ENCODE data around the gene ATP10D. TPM values are rescaled to one million over a fixed set of nuclear protein-coding genes. Genes with fewer than 3 reads are reported as not detected.

The ATP10D gene
- total and polyA plus RNA-seq, 9 of the 15 experiments (the other 6 are each of a cell fraction or from before 2014, with no cell fraction given) = 0.10 to 0.36 (median 0.19) TPM; not detected in 1

DNA sequence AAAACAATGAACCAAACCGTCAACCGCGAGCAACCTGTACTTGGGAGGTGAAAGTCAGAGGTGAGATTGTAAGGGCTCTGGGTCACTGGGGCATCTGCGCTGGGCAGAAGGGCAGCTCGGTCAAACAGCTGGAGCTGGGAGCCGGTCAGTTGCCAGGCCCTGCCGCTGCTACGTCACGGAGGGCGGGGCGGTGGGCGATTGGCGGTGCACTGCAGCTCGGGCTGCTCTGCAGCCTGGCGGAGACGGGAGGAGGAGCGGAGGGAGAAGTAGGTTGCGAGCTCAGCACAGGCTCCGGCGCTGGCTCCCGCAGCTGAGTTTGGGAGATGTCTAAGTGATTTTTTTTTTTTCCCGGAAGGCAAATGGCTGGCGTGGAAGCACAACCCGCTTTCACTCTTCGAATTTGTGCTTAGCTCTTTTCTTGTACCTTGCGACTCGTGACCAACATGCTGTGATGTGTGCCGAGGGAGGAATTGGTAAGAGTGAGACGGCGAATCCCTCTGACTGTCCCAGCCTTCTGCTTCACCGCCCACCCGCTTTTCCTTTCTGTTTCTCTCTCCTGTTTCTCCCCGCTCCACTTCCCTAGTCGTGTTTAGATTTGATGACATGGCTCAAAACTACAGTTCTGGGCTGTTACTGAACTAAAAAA is at the start of gene ATP10D (continued):
- TF ChIP-seq, protein P1, sequence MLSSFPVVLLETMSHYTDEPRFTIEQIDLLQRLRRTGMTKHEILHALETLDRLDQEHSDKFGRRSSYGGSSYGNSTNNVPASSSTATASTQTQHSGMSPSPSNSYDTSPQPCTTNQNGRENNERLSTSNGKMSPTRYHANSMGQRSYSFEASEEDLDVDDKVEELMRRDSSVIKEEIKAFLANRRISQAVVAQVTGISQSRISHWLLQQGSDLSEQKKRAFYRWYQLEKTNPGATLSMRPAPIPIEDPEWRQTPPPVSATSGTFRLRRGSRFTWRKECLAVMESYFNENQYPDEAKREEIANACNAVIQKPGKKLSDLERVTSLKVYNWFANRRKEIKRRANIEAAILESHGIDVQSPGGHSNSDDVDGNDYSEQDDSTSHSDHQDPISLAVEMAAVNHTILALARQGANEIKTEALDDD (IDR thresholded peaks at IDR 0.05) = no peak
- TF ChIP-seq, protein P2, sequence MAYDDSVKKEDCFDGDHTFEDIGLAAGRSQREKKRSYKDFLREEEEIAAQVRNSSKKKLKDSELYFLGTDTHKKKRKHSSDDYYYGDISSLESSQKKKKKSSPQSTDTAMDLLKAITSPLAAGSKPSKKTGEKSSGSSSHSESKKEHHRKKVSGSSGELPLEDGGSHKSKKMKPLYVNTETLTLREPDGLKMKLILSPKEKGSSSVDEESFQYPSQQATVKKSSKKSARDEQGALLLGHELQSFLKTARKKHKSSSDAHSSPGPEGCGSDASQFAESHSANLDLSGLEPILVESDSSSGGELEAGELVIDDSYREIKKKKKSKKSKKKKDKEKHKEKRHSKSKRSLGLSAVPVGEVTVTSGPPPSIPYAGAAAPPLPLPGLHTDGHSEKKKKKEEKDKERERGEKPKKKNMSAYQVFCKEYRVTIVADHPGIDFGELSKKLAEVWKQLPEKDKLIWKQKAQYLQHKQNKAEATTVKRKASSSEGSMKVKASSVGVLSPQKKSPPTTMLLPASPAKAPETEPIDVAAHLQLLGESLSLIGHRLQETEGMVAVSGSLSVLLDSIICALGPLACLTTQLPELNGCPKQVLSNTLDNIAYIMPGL (CRISPR knock-in tag; IDR thresholded peaks at IDR 0.05) = no peak
- TF ChIP-seq, protein P3, sequence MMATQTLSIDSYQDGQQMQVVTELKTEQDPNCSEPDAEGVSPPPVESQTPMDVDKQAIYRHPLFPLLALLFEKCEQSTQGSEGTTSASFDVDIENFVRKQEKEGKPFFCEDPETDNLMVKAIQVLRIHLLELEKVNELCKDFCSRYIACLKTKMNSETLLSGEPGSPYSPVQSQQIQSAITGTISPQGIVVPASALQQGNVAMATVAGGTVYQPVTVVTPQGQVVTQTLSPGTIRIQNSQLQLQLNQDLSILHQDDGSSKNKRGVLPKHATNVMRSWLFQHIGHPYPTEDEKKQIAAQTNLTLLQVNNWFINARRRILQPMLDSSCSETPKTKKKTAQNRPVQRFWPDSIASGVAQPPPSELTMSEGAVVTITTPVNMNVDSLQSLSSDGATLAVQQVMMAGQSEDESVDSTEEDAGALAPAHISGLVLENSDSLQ (IDR thresholded peaks at IDR 0.05) = peak; percentile 44
- TF ChIP-seq MTA3 (IDR thresholded peaks at IDR 0.05; ENCODE audit: borderline replicate concordance) = peak; percentile 42; the same call in 1 of the 2 replicates
- peak; percentile 61 for TF ChIP-seq CCNT2 (IDR thresholded peaks at IDR 0.05; ENCODE audit: borderline replicate concordance, extremely low read depth, insufficient read length, low read depth, low read length)
- TF ChIP-seq SRF (CRISPR knock-in tag; IDR thresholded peaks at IDR 0.05) = peak in 1 of 2 experiments; percentile 51; a peak in 1 of 4 replicates
- TF ChIP-seq HDAC1 (IDR thresholded peaks at IDR 0.05) = peak in 1 of 2 experiments; percentile 52; a peak in 1 of 4 replicates
- TF ChIP-seq ZNF133 (CRISPR knock-in tag; IDR thresholded peaks at IDR 0.05) = no peak
- peak; percentile 16 for TF ChIP-seq TBP (optimal IDR thresholded peaks at IDR 0.05; ENCODE audit: low read depth, low read length)
- TF ChIP-seq ATF7 (IDR thresholded peaks at IDR 0.05) = peak; percentile 61
- TF ChIP-seq HMGN3 (IDR thresholded peaks at IDR 0.05; ENCODE audit: borderline replicate concordance, extremely low read depth, insufficient read length, low read depth, low read length) = peak; percentile 79
- TF ChIP-seq L3MBTL2 (IDR thresholded peaks at IDR 0.05) = peak; percentile 86
- TF ChIP-seq MAX (CRISPR knock-in tag; IDR thresholded peaks at IDR 0.05) = no peak
